Right atrium auricular region (tissue), 2 donors: ENCODE measurements around the gene LRFN3. TPM values are rescaled to one million over a fixed set of nuclear protein-coding genes. Genes with fewer than 3 reads are reported as not detected.
"Not testable (repeated sequence)": the region's sequence is repeated elsewhere in the genome, so short reads cannot be mapped to it uniquely, and the experiment has no call there.

Experiments used
- DNase-seq: peaks from one replicate; pipeline ENCODE4 v3.0.0-alpha.2; 2019; ENCODE audit warnings: low spot score
- H3K27ac ChIP-seq, 2 donors: fragments of 200-600 bp; sonication (generic); 1 replicate in 1 of 2; 2 replicates in 1 of 2; pipeline ENCODE4 v1.5.1; 2016 to 2019
- H3K27me3 ChIP-seq, 2 donors: fragments of 200-600 bp; sonication (generic); one replicate each; pipeline versions ENCODE4 v1.5.1 to v1.6.0; 2017 to 2019
- H3K36me3 ChIP-seq: fragments of 200-600 bp; sonication (generic); one replicate; pipeline ENCODE4 v1.5.1; 2016
- H3K4me1 ChIP-seq, 2 donors: fragments of 200-600 bp; sonication (generic); one replicate each; pipeline versions ENCODE4 v1.5.1 to v1.6.0; 2017 to 2019
- H3K4me3 ChIP-seq, 2 donors: fragments of 200-600 bp; sonication (generic); 1 replicate in 1 of 2; 2 replicates in 1 of 2; pipeline ENCODE4 v1.5.1; 2017 to 2019; ENCODE audit warnings: mild to moderate bottlenecking in 1 of 2, moderate library complexity in 1 of 2
- H3K9me3 ChIP-seq, 2 donors: fragments of 200-600 bp; sonication (generic); one replicate each; pipeline ENCODE4 v1.5.1; 2019
- CTCF ChIP-seq, 2 donors: fragments of 200-600 bp; sonication (generic); IDR thresholded peaks; one replicate each; pipeline ENCODE4 v1.5.1; 2019; ENCODE audit warnings: antibody characterized with exemption in 2 of 2
- total RNA-seq, 2 donors: library from RNA; depleted of rRNA; stranded (reverse); fragments of >200 nt; gene quantifications; one replicate each; pipeline ENCODE4 v1.1.0, GENCODE V29; 2016

Gene LRFN3
- total RNA-seq, 2 donors from 2014 or later = 10.5 to 13.1 TPM

- peak overlapping the region in 1 of 2 donors; percentile 31 for H3K27ac ChIP-seq
- H3K36me3 ChIP-seq = no peaks in the 10 kb centered on the region
- no peaks in the 10 kb centered on the region for H3K4me1 ChIP-seq
- no peak for TF ChIP-seq CTCF (IDR thresholded peaks at IDR 0.05)
- no peak for DNase-seq
- no peak overlapping the region for H3K4me3 ChIP-seq
- no peaks in the 10 kb centered on the region for H3K27me3 ChIP-seq
- no peaks in the 10 kb centered on the region for H3K9me3 ChIP-seq
These were observed 26.5 kb upstream of the LRFN3 start for GRCh38 chr19:35909684-35910035.

- not testable (repeated sequence) for H3K9me3 ChIP-seq, H3K4me1 ChIP-seq, DNase-seq, H3K27ac ChIP-seq, H3K27me3 ChIP-seq, H3K4me3 ChIP-seq, H3K36me3 ChIP-seq
These were observed 25.8 kb upstream of the LRFN3 start for GRCh38 chr19:35910355-35910754.

- no peaks in the 10 kb centered on the region for H3K9me3 ChIP-seq
These were observed 25.0 kb upstream of the LRFN3 start for GRCh38 chr19:35911173-35911572.

GRCh38 chr19:35911790-35912189 lies 24.4 kb upstream of the LRFN3 start:
- no peak for DNase-seq
- Histone ChIP-seq H3K4me3 (no peak overlapping the region), H3K27ac (no peak overlapping the region), H3K4me1 (no peaks in the 10 kb centered on the region), H3K36me3 (no peaks in the 10 kb centered on the region), H3K27me3 (no peaks in the 10 kb centered on the region), H3K9me3 (no peaks in the 10 kb centered on the region)
- TF ChIP-seq CTCF (IDR thresholded peaks at IDR 0.05) = no peak

More at GRCh38 chr19:35911173-35911572, 25.0 kb upstream of the LRFN3 start:
- H3K4me1 ChIP-seq = no peaks in the 10 kb centered on the region
- H3K36me3 ChIP-seq = no peaks in the 10 kb centered on the region
- H3K4me3 ChIP-seq = no peak overlapping the region
- DNase-seq = no peak
- no peak for TF ChIP-seq CTCF (IDR thresholded peaks at IDR 0.05)
- no peaks in the 10 kb centered on the region for H3K27me3 ChIP-seq
- H3K27ac ChIP-seq = no peak overlapping the region

- DNase-seq = no peak
- Histone ChIP-seq H3K27me3 (no peaks in the 10 kb centered on the region), H3K4me1 (no peaks in the 10 kb centered on the region), H3K9me3 (no peaks in the 10 kb centered on the region), H3K36me3 (no peaks in the 10 kb centered on the region), H3K4me3 (no peak overlapping the region), H3K27ac (no peak overlapping the region)
- TF ChIP-seq CTCF (IDR thresholded peaks at IDR 0.05) = no peak
These were observed 22.6 kb upstream of the LRFN3 start for GRCh38 chr19:35913589-35913988.

- no peak for TF ChIP-seq CTCF (IDR thresholded peaks at IDR 0.05)
- H3K27me3 ChIP-seq = no peaks in the 10 kb centered on the region
- H3K27ac ChIP-seq = no peak overlapping the region
- H3K4me3 ChIP-seq = no peak overlapping the region
- H3K4me1 ChIP-seq = no peaks in the 10 kb centered on the region
- DNase-seq = no peak
- no peaks in the 10 kb centered on the region for H3K36me3 ChIP-seq
- no peaks in the 10 kb centered on the region for H3K9me3 ChIP-seq
These were observed 20.7 kb upstream of the LRFN3 start for GRCh38 chr19:35915443-35915842.
